NB4 (cell line): ENCODE measurements around the gene WFDC5.

Experiments used
- TF ChIP-seq, protein P1 (sequence below): IDR thresholded peaks from one replicate; pipeline ENCODE4 v1.5.1; 2012; ENCODE audit warnings: low read depth, low read length
- TF ChIP-seq, protein P2 (sequence below): IDR thresholded peaks from 2 replicates; pipeline ENCODE4 v1.6.1; 2011; ENCODE audit warnings: low read depth, low read length

DNA sequence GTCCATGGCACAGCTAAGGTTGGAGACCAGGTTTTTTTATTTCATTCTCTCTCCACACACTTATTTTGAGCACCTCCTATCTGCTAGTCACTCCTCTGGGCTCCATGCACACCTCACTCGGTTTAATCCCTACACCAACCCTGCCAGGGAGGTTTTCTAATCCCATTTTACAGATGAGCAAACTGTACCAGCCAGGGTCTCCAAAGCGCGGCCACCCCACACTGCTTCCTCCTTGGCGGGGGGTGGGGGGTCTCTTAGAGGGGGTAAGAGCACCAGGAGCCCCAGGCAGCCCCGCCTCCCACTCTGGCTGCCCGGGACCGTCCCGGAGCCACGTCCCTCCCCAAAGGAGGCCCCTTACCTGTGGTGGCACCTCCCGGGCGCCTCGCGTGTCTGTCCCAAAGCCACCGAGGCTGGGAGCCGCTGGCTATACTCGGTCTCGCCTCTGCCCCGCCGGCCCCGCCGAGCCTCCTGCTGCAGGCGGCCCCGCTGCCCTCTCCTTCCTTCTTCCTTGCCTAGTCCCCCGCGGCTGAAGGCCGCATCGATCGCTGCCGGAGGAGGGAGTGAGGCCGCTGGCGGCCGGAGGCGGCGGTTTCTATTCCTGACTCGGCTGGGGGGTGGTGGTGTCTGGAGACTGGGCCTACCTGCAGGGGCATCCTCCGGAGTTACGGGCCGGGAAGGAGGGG lies 14.3 kb downstream of the WFDC5 start, which contains the start of gene KCNS1:
- TF ChIP-seq, protein P1, sequence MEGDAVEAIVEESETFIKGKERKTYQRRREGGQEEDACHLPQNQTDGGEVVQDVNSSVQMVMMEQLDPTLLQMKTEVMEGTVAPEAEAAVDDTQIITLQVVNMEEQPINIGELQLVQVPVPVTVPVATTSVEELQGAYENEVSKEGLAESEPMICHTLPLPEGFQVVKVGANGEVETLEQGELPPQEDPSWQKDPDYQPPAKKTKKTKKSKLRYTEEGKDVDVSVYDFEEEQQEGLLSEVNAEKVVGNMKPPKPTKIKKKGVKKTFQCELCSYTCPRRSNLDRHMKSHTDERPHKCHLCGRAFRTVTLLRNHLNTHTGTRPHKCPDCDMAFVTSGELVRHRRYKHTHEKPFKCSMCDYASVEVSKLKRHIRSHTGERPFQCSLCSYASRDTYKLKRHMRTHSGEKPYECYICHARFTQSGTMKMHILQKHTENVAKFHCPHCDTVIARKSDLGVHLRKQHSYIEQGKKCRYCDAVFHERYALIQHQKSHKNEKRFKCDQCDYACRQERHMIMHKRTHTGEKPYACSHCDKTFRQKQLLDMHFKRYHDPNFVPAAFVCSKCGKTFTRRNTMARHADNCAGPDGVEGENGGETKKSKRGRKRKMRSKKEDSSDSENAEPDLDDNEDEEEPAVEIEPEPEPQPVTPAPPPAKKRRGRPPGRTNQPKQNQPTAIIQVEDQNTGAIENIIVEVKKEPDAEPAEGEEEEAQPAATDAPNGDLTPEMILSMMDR, result no peak
- TF ChIP-seq, protein P2, sequence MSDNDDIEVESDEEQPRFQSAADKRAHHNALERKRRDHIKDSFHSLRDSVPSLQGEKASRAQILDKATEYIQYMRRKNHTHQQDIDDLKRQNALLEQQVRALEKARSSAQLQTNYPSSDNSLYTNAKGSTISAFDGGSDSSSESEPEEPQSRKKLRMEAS, result no peak
